K562 (cell line): ENCODE data around the gene PYGO2. TPM values are rescaled to one million over a fixed set of nuclear protein-coding genes. Genes with fewer than 3 reads are reported as not detected.

Experiments used
- ARNT ChIP-seq, 2 experiments: fragments of 450-650 bp; IDR thresholded peaks; 2 replicates each; pipeline ENCODE4 v1.6.1; 2016; ENCODE audit warnings: mild to moderate bottlenecking in 1 of 2
- BRD9 ChIP-seq: fragments of 450-650 bp; IDR thresholded peaks from 2 replicates; pipeline ENCODE4 v1.6.1; 2018; ENCODE audit warnings: low read depth; ENCODE audit not compliant: partially characterized antibody
- CBFA2T2 ChIP-seq: fragments of 450-650 bp; conservative IDR thresholded peaks from 2 replicates; pipeline ENCODE4 v1.6.1; 2017; ENCODE audit warnings: mild to moderate bottlenecking
- CREBBP ChIP-seq: IDR thresholded peaks from one replicate; pipeline ENCODE4 v1.6.1; 2012; ENCODE audit warnings: low read depth, mild to moderate bottlenecking, control low read depth, inconsistent platforms, low read length
- DIDO1 ChIP-seq: fragments of 450-650 bp; IDR thresholded peaks from 2 replicates; pipeline ENCODE4 v1.6.1; 2016; ENCODE audit warnings: low read depth, missing biosample characterization, missing genetic modification characterization
- DMBX1 ChIP-seq: fragments of 250-450 bp; sonication (Bioruptor Pico); IDR thresholded peaks from 2 replicates; pipeline ENCODE4 v1.8.0; 2022; ENCODE audit warnings: inconsistent platforms, mild to moderate bottlenecking, moderate library complexity, borderline replicate concordance
- L3MBTL2 ChIP-seq: fragments of 450-650 bp; IDR thresholded peaks from 2 replicates; pipeline ENCODE4 v1.6.1; 2016; ENCODE audit warnings: mild to moderate bottlenecking, moderate library complexity
- MAFF ChIP-seq: IDR thresholded peaks from 2 replicates; pipeline ENCODE4 v1.6.1; 2012; ENCODE audit warnings: low read length, improper control_type of control experiment
- MCM3 ChIP-seq: fragments of 450-650 bp; IDR thresholded peaks from 2 replicates; pipeline ENCODE4 v1.6.1; 2016
- MCM7 ChIP-seq, 2 experiments: fragments of 450-650 bp; IDR thresholded peaks; 2 replicates each; pipeline ENCODE4 v1.6.1; 2016 to 2018
- MTA3 ChIP-seq: fragments of 450-650 bp; formaldehyde crosslinking; IDR thresholded peaks from 2 replicates; pipeline ENCODE4 v1.6.1; 2017; ENCODE audit warnings: mild to moderate bottlenecking, borderline replicate concordance
- TAF15 ChIP-seq: fragments of 200-400 bp; formaldehyde crosslinking; IDR thresholded peaks from 2 replicates; pipeline ENCODE4 v1.6.1; 2017; ENCODE audit warnings: mild to moderate bottlenecking, low read depth, low read length, moderate library complexity
- TCF7L2 ChIP-seq: fragments of 150-350 bp; IDR thresholded peaks from 2 replicates; pipeline ENCODE4 v1.6.1; 2016; ENCODE audit warnings: low read depth, mild to moderate bottlenecking, low read length, moderate library complexity
- ZNF232 ChIP-seq: sonication (generic); formaldehyde crosslinking; IDR thresholded peaks from 2 replicates; pipeline ENCODE4 v1.8.0; 2022; ENCODE audit warnings: mild to moderate bottlenecking, missing genetic modification reagents
- ZNF76 ChIP-seq: fragments of 250-450 bp; sonication (Bioruptor Pico); IDR thresholded peaks from 2 replicates; pipeline ENCODE4 v1.4.0; 2020; ENCODE audit warnings: mild to moderate bottlenecking, moderate library complexity, borderline replicate concordance
- ZZZ3 ChIP-seq: fragments of 450-650 bp; IDR thresholded peaks from 2 replicates; pipeline ENCODE4 v1.6.1; 2016; ENCODE audit warnings: antibody characterized with exemption, mild to moderate bottlenecking, moderate library complexity
- polyA plus RNA-seq, 8 experiments: library from polyadenylated mRNA; depleted of rRNA in 4 of 8; stranded (reverse) in 5 of 8; unstranded in 3 of 8; fragments of >200 nt; fragmentation: Nextera tagmentation in 2 of 8; fragmentation: Illumina TruSeq in 1 of 8; extraction: Ambion mirVana in 2 of 8; extraction: Trizol in 1 of 8; gene quantifications; 2 replicates each; pipeline versions ENCODE4 v1.2.1 to v1.2.3, GENCODE V29; 2011 to 2014; ENCODE audit warnings: inconsistent platforms in 1 of 8, missing spikeins in 1 of 8
- total RNA-seq, 7 experiments: library from RNA; depleted of rRNA in 6 of 7; stranded (reverse); fragments of >200 nt in 6 of 7; fragmentation: Illumina TruSeq in 2 of 7; extraction: Trizol in 2 of 7; gene quantifications; 2 replicates each; pipeline versions ENCODE4 v1.2.1 to v1.2.3, GENCODE V29; 2011 to 2021; ENCODE audit warnings: low replicate concordance in 1 of 7
- TF ChIP-seq, protein P1 (sequence below), 2 experiments: fragments of 450-650 bp in 1 of 2; IDR thresholded peaks; 2 replicates each; pipeline ENCODE4 v1.6.1; 2011 to 2017; ENCODE audit warnings: low read depth in 2 of 2, antibody characterized with exemption in 1 of 2, borderline replicate concordance in 1 of 2, low read length in 1 of 2, mild to moderate bottlenecking in 1 of 2, mixed read lengths in 1 of 2; ENCODE audit not compliant: control insufficient read depth in 1 of 2
- TF ChIP-seq, protein P2 (sequence below): fragments of 250-450 bp; sonication (Bioruptor Pico); IDR thresholded peaks from 2 replicates; pipeline ENCODE4 v1.5.1; 2021; ENCODE audit warnings: mild to moderate bottlenecking
- TF ChIP-seq, protein P3 (sequence below), 2 experiments: fragments of 450-650 bp; conservative IDR thresholded peaks; 2 replicates each; pipeline ENCODE4 v1.6.1; 2017; ENCODE audit warnings: mild to moderate bottlenecking in 2 of 2, moderate library complexity in 2 of 2
- TF ChIP-seq, protein P4 (sequence below): sonication (generic); formaldehyde crosslinking; IDR thresholded peaks from 2 replicates; pipeline ENCODE4 v1.8.0; 2023; ENCODE audit warnings: mild to moderate bottlenecking, missing genetic modification reagents

PYGO2 gene
- total and polyA plus RNA-seq, 9 of the 15 experiments (the other 6 are each of a cell fraction or from before 2014, with no cell fraction given): 8.3 to 36.2 (median 18.2) TPM

DNA sequence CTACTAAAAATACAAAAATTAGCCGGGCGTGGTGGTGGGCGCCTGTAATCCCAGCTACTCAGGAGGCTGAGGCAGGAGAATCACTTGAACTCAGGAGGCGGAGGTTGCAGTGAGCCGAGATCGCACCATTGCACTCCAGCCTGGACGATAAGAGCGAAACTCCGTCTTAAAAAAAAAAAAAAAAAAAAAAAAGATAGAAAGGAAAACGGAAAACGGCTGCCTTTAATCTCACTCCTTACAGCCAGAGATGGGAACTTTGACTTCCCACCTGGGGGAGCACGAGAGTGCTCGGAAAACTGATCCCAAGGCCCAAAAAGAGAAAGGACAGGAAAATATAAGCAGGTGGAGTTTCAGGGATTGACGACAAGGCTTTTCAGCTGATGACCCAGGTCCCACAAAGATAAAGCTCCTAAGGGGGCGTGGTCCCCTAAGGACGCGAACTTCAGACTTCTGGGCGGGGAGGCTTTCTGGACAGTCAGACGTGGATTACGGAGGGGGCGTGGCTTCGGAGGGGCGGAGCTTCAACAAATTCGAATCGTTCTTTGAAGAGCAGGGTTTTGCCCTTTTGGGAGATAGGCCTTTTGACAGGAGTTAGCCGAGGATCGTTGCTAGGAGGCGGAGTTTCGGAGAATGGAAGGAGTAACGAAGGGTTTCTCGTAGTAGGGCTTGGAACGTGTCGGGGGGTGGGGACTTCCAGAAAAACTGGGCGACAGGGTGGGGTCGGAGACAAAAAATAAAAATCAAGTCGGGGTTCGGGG lies 11.9 kb upstream of the PYGO2 start (continued):
- TF ChIP-seq, protein P1, sequence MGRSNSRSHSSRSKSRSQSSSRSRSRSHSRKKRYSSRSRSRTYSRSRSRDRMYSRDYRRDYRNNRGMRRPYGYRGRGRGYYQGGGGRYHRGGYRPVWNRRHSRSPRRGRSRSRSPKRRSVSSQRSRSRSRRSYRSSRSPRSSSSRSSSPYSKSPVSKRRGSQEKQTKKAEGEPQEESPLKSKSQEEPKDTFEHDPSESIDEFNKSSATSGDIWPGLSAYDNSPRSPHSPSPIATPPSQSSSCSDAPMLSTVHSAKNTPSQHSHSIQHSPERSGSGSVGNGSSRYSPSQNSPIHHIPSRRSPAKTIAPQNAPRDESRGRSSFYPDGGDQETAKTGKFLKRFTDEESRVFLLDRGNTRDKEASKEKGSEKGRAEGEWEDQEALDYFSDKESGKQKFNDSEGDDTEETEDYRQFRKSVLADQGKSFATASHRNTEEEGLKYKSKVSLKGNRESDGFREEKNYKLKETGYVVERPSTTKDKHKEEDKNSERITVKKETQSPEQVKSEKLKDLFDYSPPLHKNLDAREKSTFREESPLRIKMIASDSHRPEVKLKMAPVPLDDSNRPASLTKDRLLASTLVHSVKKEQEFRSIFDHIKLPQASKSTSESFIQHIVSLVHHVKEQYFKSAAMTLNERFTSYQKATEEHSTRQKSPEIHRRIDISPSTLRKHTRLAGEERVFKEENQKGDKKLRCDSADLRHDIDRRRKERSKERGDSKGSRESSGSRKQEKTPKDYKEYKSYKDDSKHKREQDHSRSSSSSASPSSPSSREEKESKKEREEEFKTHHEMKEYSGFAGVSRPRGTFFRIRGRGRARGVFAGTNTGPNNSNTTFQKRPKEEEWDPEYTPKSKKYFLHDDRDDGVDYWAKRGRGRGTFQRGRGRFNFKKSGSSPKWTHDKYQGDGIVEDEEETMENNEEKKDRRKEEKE (IDR thresholded peaks at IDR 0.05; ENCODE audit: borderline replicate concordance in 1 of 2, control insufficient read depth in 1 of 2, low read depth in 2 of 2, low read length in 1 of 2): 0 out of 4 replicates have a peak, but pooled peaks of 1 of the 2 experiments have one; percentile 29
- TF ChIP-seq MCM7 (IDR thresholded peaks at IDR 0.05) (no peak), BRD9 (peak; percentile 61), TAF15 (no peak), DMBX1 (CRISPR knock-in tag) (no peak), ZZZ3 (no peak), ZNF76 (no peak), DIDO1 (no peak), MCM3 (no peak), CBFA2T2 (no peak; the same call in 1 of the 2 replicates), ZNF232 (CRISPR knock-in tag) (no peak), CREBBP (no peak), L3MBTL2 (peak; percentile 53), MTA3 (no peak), ARNT (IDR thresholded peaks at IDR 0.05) (peak; percentile 14 to 43; a peak in 1 of 4 replicates), TCF7L2 (no peak), MAFF (no peak)
- TF ChIP-seq, protein P2, sequence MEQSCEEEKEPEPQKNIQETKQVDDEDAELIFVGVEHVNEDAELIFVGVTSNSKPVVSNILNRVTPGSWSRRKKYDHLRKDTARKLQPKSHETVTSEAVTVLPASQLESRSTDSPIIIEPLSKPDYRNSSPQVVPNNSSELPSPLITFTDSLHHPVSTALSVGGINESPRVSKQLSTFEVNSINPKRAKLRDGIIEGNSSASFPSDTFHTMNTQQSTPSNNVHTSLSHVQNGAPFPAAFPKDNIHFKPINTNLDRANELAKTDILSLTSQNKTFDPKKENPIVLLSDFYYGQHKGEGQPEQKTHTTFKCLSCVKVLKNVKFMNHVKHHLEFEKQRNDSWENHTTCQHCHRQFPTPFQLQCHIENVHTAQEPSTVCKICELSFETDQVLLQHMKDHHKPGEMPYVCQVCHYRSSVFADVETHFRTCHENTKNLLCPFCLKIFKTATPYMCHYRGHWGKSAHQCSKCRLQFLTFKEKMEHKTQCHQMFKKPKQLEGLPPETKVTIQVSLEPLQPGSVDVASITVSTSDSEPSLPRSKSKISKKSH (CRISPR knock-in tag): no peak
- TF ChIP-seq, protein P3, sequence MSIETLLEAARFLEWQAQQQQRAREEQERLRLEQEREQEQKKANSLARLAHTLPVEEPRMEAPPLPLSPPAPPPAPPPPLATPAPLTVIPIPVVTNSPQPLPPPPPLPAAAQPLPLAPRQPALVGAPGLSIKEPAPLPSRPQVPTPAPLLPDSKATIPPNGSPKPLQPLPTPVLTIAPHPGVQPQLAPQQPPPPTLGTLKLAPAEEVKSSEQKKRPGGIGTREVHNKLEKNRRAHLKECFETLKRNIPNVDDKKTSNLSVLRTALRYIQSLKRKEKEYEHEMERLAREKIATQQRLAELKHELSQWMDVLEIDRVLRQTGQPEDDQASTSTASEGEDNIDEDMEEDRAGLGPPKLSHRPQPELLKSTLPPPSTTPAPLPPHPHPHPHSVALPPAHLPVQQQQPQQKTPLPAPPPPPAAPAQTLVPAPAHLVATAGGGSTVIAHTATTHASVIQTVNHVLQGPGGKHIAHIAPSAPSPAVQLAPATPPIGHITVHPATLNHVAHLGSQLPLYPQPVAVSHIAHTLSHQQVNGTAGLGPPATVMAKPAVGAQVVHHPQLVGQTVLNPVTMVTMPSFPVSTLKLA (conservative IDR thresholded peaks at IDR 0.05): peak in 1 of 2 experiments; percentile 65; a peak in 3 of 4 replicates
- TF ChIP-seq, protein P4, sequence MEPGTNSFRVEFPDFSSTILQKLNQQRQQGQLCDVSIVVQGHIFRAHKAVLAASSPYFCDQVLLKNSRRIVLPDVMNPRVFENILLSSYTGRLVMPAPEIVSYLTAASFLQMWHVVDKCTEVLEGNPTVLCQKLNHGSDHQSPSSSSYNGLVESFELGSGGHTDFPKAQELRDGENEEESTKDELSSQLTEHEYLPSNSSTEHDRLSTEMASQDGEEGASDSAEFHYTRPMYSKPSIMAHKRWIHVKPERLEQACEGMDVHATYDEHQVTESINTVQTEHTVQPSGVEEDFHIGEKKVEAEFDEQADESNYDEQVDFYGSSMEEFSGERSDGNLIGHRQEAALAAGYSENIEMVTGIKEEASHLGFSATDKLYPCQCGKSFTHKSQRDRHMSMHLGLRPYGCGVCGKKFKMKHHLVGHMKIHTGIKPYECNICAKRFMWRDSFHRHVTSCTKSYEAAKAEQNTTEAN: no peak
